HTERT RPE-1 (cell line): ENCODE results near the gene FN1.
"Not testable (repeated sequence)": the region's sequence is repeated elsewhere in the genome, so short reads cannot be mapped to it uniquely, and the experiment has no call there.

Source experiments
- in situ Hi-C: fragments of 300-500 bp; cut with MboI; formaldehyde crosslinking; loops from 4 replicates; pipeline ENCODE4 v1.14.3; 2020; ENCODE audit warnings: low sequenced_read_pairs

FN1 gene

GRCh38 chr2:215356334-215356947 is 79.4 kb downstream of the FN1 start:
- in situ Hi-C loops = no loop called here

- in situ Hi-C loops = no loop called here
Measured at GRCh38 chr2:215355801-215356200, 80.1 kb downstream of the FN1 start.

- in situ Hi-C loops = no loop called here
Measured at GRCh38 chr2:215354771-215355695, 80.8 kb downstream of the FN1 start.

GRCh38 chr2:215352602-215353001 is 83.3 kb downstream of the FN1 start:
- in situ Hi-C loops = no loop called here

- in situ Hi-C loops = no loop called here
Measured at GRCh38 chr2:215347878-215348277, 88.0 kb downstream of the FN1 start.

- in situ Hi-C loops = no loop called here
Measured at GRCh38 chr2:215338883-215339679, 96.8 kb downstream of the FN1 start.

GRCh38 chr2:215332872-215333595 is 102.8 kb downstream of the FN1 start:
- in situ Hi-C loops = no loop called here

- in situ Hi-C loops = no loop called here
Measured at GRCh38 chr2:215328066-215328465, 107.8 kb downstream of the FN1 start.

GRCh38 chr2:215324811-215325210 is 111.1 kb downstream of the FN1 start:
- in situ Hi-C loops = no loop called here

- in situ Hi-C loops = no loop called here
Measured at GRCh38 chr2:215320679-215321078, 115.2 kb downstream of the FN1 start.

- in situ Hi-C loops = no loop called here
Measured at GRCh38 chr2:215320102-215320501, 115.8 kb downstream of the FN1 start.

GRCh38 chr2:215319500-215319899 is 116.4 kb downstream of the FN1 start:
- in situ Hi-C loops = no loop called here

GRCh38 chr2:215316336-215316735 is 119.5 kb downstream of the FN1 start:
- in situ Hi-C loops = no loop called here

- in situ Hi-C loops = no loop called here
Measured at GRCh38 chr2:215315301-215315700, 120.6 kb downstream of the FN1 start.

- in situ Hi-C loops = no loop called here
Measured at GRCh38 chr2:215314896-215315295, 121.0 kb downstream of the FN1 start.

- in situ Hi-C loops = no loop called here
Measured at GRCh38 chr2:215313255-215313613, 122.6 kb downstream of the FN1 start.

- in situ Hi-C loops = no loop called here
Measured at GRCh38 chr2:215311625-215312396, 124.1 kb downstream of the FN1 start, which contains the start of gene ATIC. Gene ATIC, plus strand, starts transcription at chr2:215312059. Its CDS starts 84 bp downstream, at chr2:215312143.

- in situ Hi-C loops = not testable (repeated sequence)
Measured at GRCh38 chr2:215311259-215311624, 124.6 kb downstream of the FN1 start.
